Adipocyte (in vitro differentiated cells): Measurements from ENCODE around the gene METRNL.
"Not testable (repeated sequence)": the region's sequence is repeated elsewhere in the genome, so short reads cannot be mapped to it uniquely, and the experiment has no call there.

ENCODE experiments used
- DNase-seq: peaks from one replicate; pipeline ENCODE4 v3.0.0-alpha.2; 2015; ENCODE audit warnings: low read depth
- H3K27me3 ChIP-seq: replicated peaks from 2 replicates; pipeline ENCODE4 v1.7.0; 2013; ENCODE audit warnings: mild to moderate bottlenecking, low read length, moderate library complexity; ENCODE audit not compliant: control insufficient read depth, insufficient read depth
- H3K36me3 ChIP-seq: 2 replicates; pipeline ENCODE4 v1.7.0; 2013; ENCODE audit warnings: low read length, mild to moderate bottlenecking, moderate library complexity; ENCODE audit not compliant: control insufficient read depth, insufficient read depth, severe bottlenecking
- H3K4me1 ChIP-seq: 2 replicates; pipeline ENCODE4 v1.7.0; 2013; ENCODE audit warnings: mild to moderate bottlenecking, low read length, moderate library complexity; ENCODE audit not compliant: control insufficient read depth, insufficient read depth
- H3K4me3 ChIP-seq: 2 replicates; pipeline ENCODE4 v1.7.0; 2013; ENCODE audit warnings: mild to moderate bottlenecking, low read length, moderate library complexity
- H3K9ac ChIP-seq: 2 replicates; pipeline ENCODE4 v1.7.0; 2013; ENCODE audit warnings: mild to moderate bottlenecking, low read length, moderate library complexity
- H3K9me3 ChIP-seq: 2 replicates; pipeline ENCODE4 v1.7.0; 2013; ENCODE audit warnings: mild to moderate bottlenecking, low read length, moderate library complexity; ENCODE audit not compliant: control insufficient read depth

METRNL gene

GRCh38 chr17:83134456-83134855 is 55.0 kb downstream of the METRNL start:
- not testable (repeated sequence) for H3K4me3 ChIP-seq, H3K36me3 ChIP-seq, H3K9ac ChIP-seq, H3K9me3 ChIP-seq, DNase-seq, H3K4me1 ChIP-seq
- H3K27me3 ChIP-seq, result peaks cover 13% of the 10 kb centered on the region

GRCh38 chr17:83135692-83136091 is 56.3 kb downstream of the METRNL start:
- DNase-seq, result no peak
- peaks cover 8% of the 10 kb centered on the region for H3K27me3 ChIP-seq
- no peak overlapping the region for H3K4me3 ChIP-seq
- no peak overlapping the region for H3K9ac ChIP-seq
- no peaks in the 10 kb centered on the region for H3K9me3 ChIP-seq
- no peaks in the 10 kb centered on the region for H3K36me3 ChIP-seq
- no peaks in the 10 kb centered on the region for H3K4me1 ChIP-seq

GRCh38 chr17:83136156-83136555 is 56.7 kb downstream of the METRNL start:
- H3K9me3 ChIP-seq, result no peaks in the 10 kb centered on the region
- no peak for DNase-seq
- H3K36me3 ChIP-seq, result no peaks in the 10 kb centered on the region
- H3K27me3 ChIP-seq, result peaks cover 5% of the 10 kb centered on the region
- H3K4me3 ChIP-seq, result no peak overlapping the region
- H3K4me1 ChIP-seq, result no peaks in the 10 kb centered on the region
- no peak overlapping the region for H3K9ac ChIP-seq

- no peak for DNase-seq
- no peak overlapping the region for H3K4me3 ChIP-seq
- H3K9ac ChIP-seq, result no peak overlapping the region
- H3K4me1 ChIP-seq, result no peaks in the 10 kb centered on the region
- H3K27me3 ChIP-seq, result peaks cover 5% of the 10 kb centered on the region
- H3K36me3 ChIP-seq, result no peaks in the 10 kb centered on the region
- H3K9me3 ChIP-seq, result no peaks in the 10 kb centered on the region
Observed at GRCh38 chr17:83136931-83137330, 57.5 kb downstream of the METRNL start.

GRCh38 chr17:83137523-83137922 is 58.1 kb downstream of the METRNL start:
- Histone ChIP-seq H3K4me1 (no peaks in the 10 kb centered on the region), H3K4me3 (no peak overlapping the region), H3K9me3 (peaks cover 4% of the 10 kb centered on the region), H3K9ac (no peak overlapping the region), H3K36me3 (no peaks in the 10 kb centered on the region), H3K27me3 (peaks cover 5% of the 10 kb centered on the region)
- no peak for DNase-seq

GRCh38 chr17:83138820-83139219 is 59.4 kb downstream of the METRNL start:
- H3K9me3 ChIP-seq, result peaks cover 7% of the 10 kb centered on the region
- H3K36me3 ChIP-seq, result no peaks in the 10 kb centered on the region
- no peak overlapping the region for H3K4me3 ChIP-seq
- H3K4me1 ChIP-seq, result peaks cover 2% of the 10 kb centered on the region
- no peak overlapping the region for H3K9ac ChIP-seq
- DNase-seq, result no peak
- peaks cover 5% of the 10 kb centered on the region for H3K27me3 ChIP-seq

GRCh38 chr17:83139541-83140248 is 60.3 kb downstream of the METRNL start:
- H3K27me3 ChIP-seq, H3K36me3 ChIP-seq, DNase-seq, H3K4me3 ChIP-seq, H3K9me3 ChIP-seq, H3K9ac ChIP-seq: not testable (repeated sequence)
- H3K4me1 ChIP-seq, result peaks cover 10% of the 10 kb centered on the region

GRCh38 chr17:83140249-83140566 is 60.8 kb downstream of the METRNL start:
- H3K27me3 ChIP-seq, H3K9me3 ChIP-seq, H3K4me3 ChIP-seq, H3K36me3 ChIP-seq, H3K9ac ChIP-seq, DNase-seq: not testable (repeated sequence)
- peaks cover 15% of the 10 kb centered on the region for H3K4me1 ChIP-seq

- peaks cover 18% of the 10 kb centered on the region for H3K4me1 ChIP-seq
Observed at GRCh38 chr17:83142619-83143018, 63.2 kb downstream of the METRNL start.

GRCh38 chr17:83143817-83144231 is 64.4 kb downstream of the METRNL start:
- H3K27me3 ChIP-seq, result no peaks in the 10 kb centered on the region
- no peaks in the 10 kb centered on the region for H3K36me3 ChIP-seq
- H3K4me3 ChIP-seq, result no peak overlapping the region
- H3K9me3 ChIP-seq, result peaks cover 7% of the 10 kb centered on the region
- no peak for DNase-seq
- H3K9ac ChIP-seq, result no peak overlapping the region
- H3K4me1 ChIP-seq, result peaks cover 18% of the 10 kb centered on the region

More at GRCh38 chr17:83142619-83143018, 63.2 kb downstream of the METRNL start:
- Histone ChIP-seq H3K4me3 (no peak overlapping the region), H3K36me3 (no peaks in the 10 kb centered on the region), H3K27me3 (no peaks in the 10 kb centered on the region), H3K9ac (no peak overlapping the region), H3K9me3 (peaks cover 7% of the 10 kb centered on the region)
- no peak for DNase-seq
